A549 treated with AZD9567 at 1 μM for 4 hours (cell line): ENCODE data around the gene UCP3. TPM values are rescaled to one million over a fixed set of nuclear protein-coding genes. Genes with fewer than 3 reads are reported as not detected.

Experiments
- total RNA-seq: library from RNA; stranded (reverse); fragments of 200-300 nt; extraction: Qiagen RNA extraction; gene quantifications from 5 replicates; pipeline ENCODE4 v1.2.3, GENCODE V29; 2022; ENCODE audit not compliant: insufficient read depth

Gene UCP3
- 0.75 to 2.1 TPM (median 1.3 TPM) in 5 replicates for total RNA-seq

DNA sequence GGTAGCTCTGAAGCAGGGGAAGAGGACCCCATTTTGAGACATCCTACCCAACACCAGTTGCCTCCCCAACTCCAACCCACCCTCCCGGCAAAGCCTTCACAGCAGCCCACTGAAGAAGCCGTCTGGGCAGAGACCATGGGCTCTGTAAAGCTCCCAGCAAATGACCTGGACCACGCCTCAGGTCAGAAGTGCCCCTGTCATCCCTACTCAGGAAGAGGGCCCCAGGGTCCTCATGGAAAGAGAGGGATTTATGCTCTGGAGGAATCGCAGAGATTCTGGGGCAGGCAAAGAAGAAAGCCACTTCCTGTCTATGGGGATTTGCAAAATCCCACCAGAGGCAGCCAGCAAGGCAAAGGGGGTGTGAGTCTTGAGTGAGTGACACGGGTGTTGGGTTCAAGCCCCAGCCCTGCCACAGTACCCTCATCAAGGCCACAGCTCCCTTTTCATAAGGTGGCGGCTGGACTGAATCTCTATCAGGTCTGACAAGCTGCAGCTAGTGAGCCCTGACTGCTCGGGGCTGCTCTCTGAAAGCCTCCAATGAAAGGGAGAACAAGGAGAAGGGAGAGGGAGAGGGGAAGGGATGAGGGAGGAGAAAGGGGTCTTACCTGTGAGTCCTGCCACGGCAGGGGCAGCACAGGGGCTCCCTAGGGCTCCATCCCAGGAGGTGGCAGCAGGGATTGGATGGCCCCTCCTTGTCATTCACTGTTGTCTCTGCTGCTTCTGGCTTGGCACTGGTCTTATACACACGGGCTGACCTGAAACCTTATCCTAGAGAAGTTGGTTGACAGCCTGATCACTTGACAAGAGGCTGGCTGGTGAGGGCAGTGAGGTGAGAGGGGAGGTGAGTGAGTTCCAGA lies at the start of gene UCP3:
UCP3 (minus strand) TSS at position 713 of the 857 bp plus-strand sequence. CDS start 2,043 bp downstream, outside the sequence.

GRCh38 chr11:73982595-73982989 lies 26.3 kb downstream of the UCP3 start, which contains the start of gene UCP2:
Gene UCP2, minus strand, starts transcription at chr11:73982843. Its CDS starts 4,465 bp downstream, at chr11:73978378.

DNA sequence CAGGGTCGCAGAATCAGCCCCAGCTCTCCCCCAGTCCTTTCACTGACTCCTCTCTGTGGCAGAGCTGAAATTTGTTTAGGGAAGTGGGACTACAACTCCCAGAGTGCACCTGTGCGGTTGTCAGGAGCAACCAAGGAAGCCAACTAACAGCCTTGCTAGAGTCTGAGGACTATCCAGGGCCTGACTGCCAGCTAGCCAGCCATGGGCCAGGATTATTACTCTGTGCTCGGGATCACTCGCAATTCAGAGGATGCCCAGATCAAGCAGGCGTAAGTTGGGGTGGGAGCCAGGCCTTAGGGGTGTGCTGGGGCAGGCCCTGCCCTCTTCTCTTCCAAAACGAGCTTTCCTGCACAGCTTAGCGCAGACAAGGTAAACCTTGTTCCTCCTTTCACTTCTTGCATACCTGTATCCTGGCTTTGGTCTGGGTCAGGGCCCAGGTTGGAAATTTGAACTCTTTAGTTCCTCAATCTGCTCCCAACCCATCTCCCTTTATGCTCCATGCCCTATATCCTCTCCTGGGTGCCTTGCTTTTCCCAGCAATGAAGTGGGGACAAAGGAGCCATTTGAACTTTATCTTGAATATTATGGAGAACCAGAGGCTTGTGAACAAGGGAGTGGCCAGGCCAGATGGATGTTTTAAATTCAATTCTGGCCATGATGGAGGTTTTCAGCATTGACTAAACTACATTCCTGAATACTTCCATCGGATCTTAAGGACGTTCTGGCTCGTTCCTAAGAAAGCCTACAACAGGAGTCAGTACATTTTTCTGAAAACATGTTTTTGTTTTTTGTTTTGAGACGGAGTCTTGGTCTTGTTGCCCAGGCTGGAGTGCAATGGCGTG lies 57.8 kb downstream of the UCP3 start, which contains the start of gene DNAJB13:
DNAJB13 (plus strand) TSS at position 158 of the 842 bp plus-strand sequence; CDS start at position 202, 44 bp downstream.

Other genes starting within 250 kb of the UCP3 start
- 51.9 to 68.8 TPM (median 63.6 TPM) in 5 replicates for gene RAB6A, start 248.0 kb downstream of the UCP3 start, total RNA-seq
- gene MRPL48, start 221.2 kb downstream of the UCP3 start, total RNA-seq = 48.4 to 60.2 TPM (median 49.3 TPM) in 5 replicates
- 112 to 136 TPM (median 130 TPM) in 5 replicates for gene COA4, start 132.2 kb downstream of the UCP3 start, total RNA-seq
- gene PAAF1, start 132.1 kb downstream of the UCP3 start, total RNA-seq = 11.7 to 14.7 TPM (median 12.2 TPM) in 5 replicates
- 0.41 to 0.60 TPM (median 0.46 TPM) in 4 of 5 replicates, not detected in the other for gene DNAJB13, start 58.1 kb downstream of the UCP3 start, total RNA-seq
- gene UCP2, start 26.2 kb downstream of the UCP3 start, total RNA-seq = 79.0 to 90.5 TPM (median 85.6 TPM) in 5 replicates
- 14.6 to 26.9 TPM (median 16.0 TPM) in 5 replicates for gene C2CD3, start 161.9 kb upstream of the UCP3 start, total RNA-seq
- gene PPME1, start 162.2 kb upstream of the UCP3 start, total RNA-seq = 54.5 to 61.7 TPM (median 56.7 TPM) in 5 replicates